ENCODE results near the gene TPRX2. TPM values are rescaled to one million over a fixed set of nuclear protein-coding genes. Genes with fewer than 3 reads are reported as not detected.
"Not testable (repeated sequence)": the region's sequence is repeated elsewhere in the genome, so short reads cannot be mapped to it uniquely, and the experiment has no call there.

TPRX2 gene
- total and polyA plus RNA-seq, 2 of the 8 experiments (the other 6 are each of a cell fraction or from before 2014, with no cell fraction given) = not detected

DNA sequence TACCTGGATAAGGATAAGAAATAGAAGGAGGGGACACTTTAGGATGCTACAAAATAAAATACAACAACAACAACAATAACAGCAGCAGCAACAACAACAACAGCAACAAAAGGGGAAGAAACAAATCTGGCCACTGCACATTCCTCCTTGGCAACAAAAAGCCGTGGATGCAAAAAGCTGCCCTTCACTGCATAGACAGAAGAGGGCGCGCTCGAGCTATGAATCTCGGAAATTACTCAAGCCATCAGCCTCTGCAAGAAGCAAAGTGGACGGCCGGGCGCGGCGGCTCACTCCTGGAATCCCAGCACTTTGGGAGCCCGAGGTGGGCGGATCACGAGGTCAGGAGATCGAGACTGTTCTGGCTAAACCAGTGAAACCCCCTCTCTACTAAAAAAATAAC lies 50.3 kb downstream of the TPRX2 start:
- H3K79me2 ChIP-seq (ENCODE audit: control insufficient read depth in 1 of 2, insufficient read depth in 2 of 2, low read length in 2 of 2); H3K79me1 ChIP-seq (ENCODE audit: low read depth, low read length); H3K9me3 ChIP-seq (ENCODE audit: insufficient read depth in 2 of 2, low read depth in 1 of 2, low read length in 1 of 2); H3K4me1 ChIP-seq (replicated peaks in 1 of 4; ENCODE audit: control insufficient read depth in 3 of 4, insufficient read depth in 4 of 4, low read length in 3 of 4); H4K5ac ChIP-seq (ENCODE audit: insufficient read length, low read depth, low read length); H2BK20ac ChIP-seq (ENCODE audit: low read length); H2BK5ac ChIP-seq (ENCODE audit: low read depth, low read length); H4K8ac ChIP-seq (ENCODE audit: extremely low read depth, insufficient read depth, low read length); CTCF ChIA-PET (ENCODE audit: partially characterized antibody); H4K91ac ChIP-seq (replicated peaks; ENCODE audit: insufficient read length, low read length); H4K20me1 ChIP-seq (replicated peaks in 1 of 2; ENCODE audit: control insufficient read depth in 1 of 2, insufficient read depth in 2 of 2, low read length in 2 of 2); H3K27ac ChIP-seq (ENCODE audit: low read depth, low read length); H3K23ac ChIP-seq (ENCODE audit: insufficient read length); H3K18ac ChIP-seq (ENCODE audit: extremely low read depth, low read length); H2BK12ac ChIP-seq (ENCODE audit: low read depth, low read length); H2BK120ac ChIP-seq (replicated peaks; ENCODE audit: low read depth, low read length); H2BK15ac ChIP-seq (ENCODE audit: low read length); H3K4ac ChIP-seq (replicated peaks; ENCODE audit: insufficient read length, low read depth, low read length); FAIRE-seq; H3K27me3 ChIP-seq (replicated peaks in 1 of 4; ENCODE audit: control insufficient read depth in 3 of 4, extremely low read depth in 1 of 4, insufficient read depth in 3 of 4, low read length in 3 of 4); H3K23me2 ChIP-seq (ENCODE audit: low read depth, low read length); H3K4me3 ChIP-seq (ENCODE audit: extremely low read depth in 1 of 4, insufficient read depth in 2 of 4, low read depth in 3 of 4, low read length in 4 of 4); H2AK5ac ChIP-seq (ENCODE audit: low read depth, low read length); H2AFZ ChIP-seq (ENCODE audit: low read length); H3K14ac ChIP-seq (ENCODE audit: insufficient read length); H3K56ac ChIP-seq (replicated peaks; ENCODE audit: insufficient read length, low read depth, low read length); H3K36me3 ChIP-seq (ENCODE audit: control insufficient read depth in 2 of 4, insufficient read depth in 4 of 4, low read length in 3 of 4); H3K9ac ChIP-seq (replicated peaks in 1 of 4; ENCODE audit: extremely low read depth in 1 of 4, low read depth in 3 of 4, low read length in 3 of 4); H3K4me2 ChIP-seq (ENCODE audit: insufficient read depth in 1 of 2, low read depth in 2 of 2, low read length in 2 of 2); POLR2A ChIA-PET (ENCODE audit: partially characterized antibody): not testable (repeated sequence)
- 5% methylated on average over 5 of the region's 14 CpGs; no CpG with 5 or more reads in 1 of the 2 experiments for whole genome bisulfite sequencing, 2 experiments (ENCODE audit: extremely low coverage in 1 of 2, insufficient coverage in 1 of 2, insufficient read length in 1 of 2, insufficient replicate concordance in 2 of 2, low coverage in 1 of 2, low lambda C conversion rate in 2 of 2, missing lambda C conversion rate in 1 of 2)
- peak in 1 of 2 experiments; percentile 90 for DNase-seq (ENCODE audit: low read depth in 1 of 2, low spot score in 2 of 2)

DNA sequence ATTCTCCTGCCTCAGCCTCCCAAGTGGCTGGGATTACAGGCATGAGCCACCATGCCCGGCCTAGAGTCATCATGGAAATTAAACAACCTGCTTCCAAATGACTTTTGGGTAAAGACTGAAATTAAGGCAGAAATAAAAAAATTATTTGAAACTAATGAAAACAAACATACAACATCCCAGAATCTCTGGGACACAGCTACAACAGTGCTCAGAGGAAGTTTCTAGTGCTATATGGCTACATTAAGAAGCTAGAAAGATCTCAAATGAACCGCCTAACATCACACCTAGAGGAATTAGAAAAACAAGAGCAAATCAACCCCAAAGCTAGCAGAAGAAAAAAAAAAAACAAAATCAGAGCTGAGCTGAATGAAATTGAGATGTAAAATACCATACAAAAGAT lies 51.2 kb downstream of the TPRX2 start:
- peak in 1 of 2 experiments; percentile 33 for DNase-seq (ENCODE audit: low read depth in 1 of 2, low spot score in 2 of 2)
- H2BK15ac ChIP-seq (ENCODE audit: low read length); CTCF ChIA-PET (ENCODE audit: partially characterized antibody); H4K20me1 ChIP-seq (replicated peaks in 1 of 2; ENCODE audit: control insufficient read depth in 1 of 2, insufficient read depth in 2 of 2, low read length in 2 of 2); H3K4me3 ChIP-seq (ENCODE audit: extremely low read depth in 1 of 4, insufficient read depth in 2 of 4, low read depth in 3 of 4, low read length in 4 of 4); H4K5ac ChIP-seq (ENCODE audit: insufficient read length, low read depth, low read length); H2BK20ac ChIP-seq (ENCODE audit: low read length); FAIRE-seq; H3K27me3 ChIP-seq (replicated peaks in 1 of 4; ENCODE audit: control insufficient read depth in 3 of 4, extremely low read depth in 1 of 4, insufficient read depth in 3 of 4, low read length in 3 of 4); H2AK5ac ChIP-seq (ENCODE audit: low read depth, low read length); H3K4me2 ChIP-seq (ENCODE audit: insufficient read depth in 1 of 2, low read depth in 2 of 2, low read length in 2 of 2); H3K23me2 ChIP-seq (ENCODE audit: low read depth, low read length); H4K8ac ChIP-seq (ENCODE audit: extremely low read depth, insufficient read depth, low read length); H2BK12ac ChIP-seq (ENCODE audit: low read depth, low read length); H2BK5ac ChIP-seq (ENCODE audit: low read depth, low read length); H3K9ac ChIP-seq (replicated peaks in 1 of 4; ENCODE audit: extremely low read depth in 1 of 4, low read depth in 3 of 4, low read length in 3 of 4); H3K9me3 ChIP-seq (ENCODE audit: insufficient read depth in 2 of 2, low read depth in 1 of 2, low read length in 1 of 2); H3K79me2 ChIP-seq (ENCODE audit: control insufficient read depth in 1 of 2, insufficient read depth in 2 of 2, low read length in 2 of 2); H2BK120ac ChIP-seq (replicated peaks; ENCODE audit: low read depth, low read length); H3K18ac ChIP-seq (ENCODE audit: extremely low read depth, low read length); H2AFZ ChIP-seq (ENCODE audit: low read length); H3K27ac ChIP-seq (ENCODE audit: low read depth, low read length); H3K79me1 ChIP-seq (ENCODE audit: low read depth, low read length); H4K91ac ChIP-seq (replicated peaks; ENCODE audit: insufficient read length, low read length); H3K23ac ChIP-seq (ENCODE audit: insufficient read length); H3K14ac ChIP-seq (ENCODE audit: insufficient read length); POLR2A ChIA-PET (ENCODE audit: partially characterized antibody); H3K56ac ChIP-seq (replicated peaks; ENCODE audit: insufficient read length, low read depth, low read length); H3K36me3 ChIP-seq (ENCODE audit: control insufficient read depth in 2 of 4, insufficient read depth in 4 of 4, low read length in 3 of 4); H3K4me1 ChIP-seq (replicated peaks in 1 of 4; ENCODE audit: control insufficient read depth in 3 of 4, insufficient read depth in 4 of 4, low read length in 3 of 4); H3K4ac ChIP-seq (replicated peaks; ENCODE audit: insufficient read length, low read depth, low read length): not testable (repeated sequence)
- WGBS, 2 experiments (ENCODE audit: extremely low coverage in 1 of 2, insufficient coverage in 1 of 2, insufficient read length in 1 of 2, insufficient replicate concordance in 2 of 2, low coverage in 1 of 2, low lambda C conversion rate in 2 of 2, missing lambda C conversion rate in 1 of 2) = 83% methylated on average over 1 of the region's 2 CpGs; no CpG with 5 or more reads in 1 of the 2 experiments

All from H1 (cell line).